ENCODE results near the gene MCM10. TPM values are rescaled to one million over a fixed set of nuclear protein-coding genes. Genes with fewer than 3 reads are reported as not detected.

MCM10 gene
- total and polyA plus RNA-seq, 9 of the 15 experiments (the other 6 are each of a cell fraction or from before 2014, with no cell fraction given): 10.4 to 68.1 (median 48.0) TPM

GRCh38 chr10:13256627-13257026 lies 95.3 kb downstream of the MCM10 start:
- ChIA-PET POLR2A (no interaction called here), CTCF (ENCODE audit: low intra/inter-chr PET ratio) (no interaction called here)
- Histone ChIP-seq H3K4me2 (ENCODE audit: insufficient read depth, low read length) (no peak overlapping the region), H4K20me1 (replicated peaks; ENCODE audit: control insufficient read depth, insufficient read depth, low read length) (no peaks in the 10 kb centered on the region), H3K4me1 (replicated peaks in 1 of 2; ENCODE audit: control insufficient read depth in 2 of 2, insufficient read depth in 2 of 2, low read length in 2 of 2) (peaks cover 0 to 2% of the 10 kb centered on the region in 2 experiments; a peak in 2 of 5 replicates), H2AFZ (ENCODE audit: low read depth, low read length) (no peak overlapping the region), H3K79me2 (ENCODE audit: control insufficient read depth, insufficient read depth, low read length) (no peaks in the 10 kb centered on the region), H3K27ac (ENCODE audit: extremely low read depth, low read depth, low read length) (no peak overlapping the region), H3K9me3 (replicated peaks; ENCODE audit: control insufficient read depth, insufficient read depth, low read depth, low read length) (no peaks in the 10 kb centered on the region), H3K4me3 (no peak overlapping the region), H3K36me3 (ENCODE audit: control insufficient read depth, insufficient read depth, low read length) (no peaks in the 10 kb centered on the region), H3K27me3 (ENCODE audit: control insufficient read depth in 2 of 2, insufficient read depth in 2 of 2, low read length in 2 of 2) (no peaks in the 10 kb centered on the region), H3K9me1 (ENCODE audit: control insufficient read depth, insufficient read depth, low read length) (no peaks in the 10 kb centered on the region), H3K9ac (ENCODE audit: insufficient read depth in 1 of 2, low read depth in 2 of 2, low read length in 2 of 2) (no peak overlapping the region)
- no TSS peak for BruUV-seq (replicated peaks)
- ATAC-seq: no peak
- no peak for FAIRE-seq
- in situ Hi-C loops (cut with MboI): no loop called here
- no peak for DNase-seq (ENCODE audit: extremely low read depth in 1 of 4, low spot score in 3 of 4)
- intact Hi-C loops (cut with micrococcal nuclease): no loop called here
- whole genome bisulfite sequencing (ENCODE audit: insufficient coverage, low coverage, missing lambda C conversion rate): 32% methylated on average over 2 of the region's 2 CpGs
- TF ChIP-seq ARNT (IDR thresholded peaks at IDR 0.05): no peak
- no peak for TF ChIP-seq GATAD2A (IDR thresholded peaks at IDR 0.05)
- no peak for TF ChIP-seq MTA2 (IDR thresholded peaks at IDR 0.05; ENCODE audit: low read depth)
- TF ChIP-seq MYNN (IDR thresholded peaks at IDR 0.05): no peak
- TF ChIP-seq MYNN (CRISPR knock-in tag; IDR thresholded peaks at IDR 0.05): no peak
- TF ChIP-seq TARDBP (IDR thresholded peaks at IDR 0.05): no peak
- no peak for TF ChIP-seq NELFE (IDR thresholded peaks at IDR 0.05; ENCODE audit: insufficient read depth, insufficient read length)
- no peak for TF ChIP-seq NR2C1 (IDR thresholded peaks at IDR 0.05)
- no peak for TF ChIP-seq NR2C1 (tag; IDR thresholded peaks at IDR 0.05)
- no peak for TF ChIP-seq ZBTB17 (CRISPR knock-in tag; IDR thresholded peaks at IDR 0.05)
- no peak for TF ChIP-seq HINFP (tag; conservative IDR thresholded peaks at IDR 0.05; ENCODE audit: low read depth)
- no peak for TF ChIP-seq RAD51 (IDR thresholded peaks at IDR 0.05; ENCODE audit: borderline replicate concordance, low read depth)
- TF ChIP-seq SP2 (IDR thresholded peaks at IDR 0.05; ENCODE audit: extremely low read depth, low read depth, low read length, poor library complexity, severe bottlenecking): no peak
- TF ChIP-seq ZNF398 (CRISPR knock-in tag; IDR thresholded peaks at IDR 0.05): no peak
- no peak for TF ChIP-seq SAP30 (IDR thresholded peaks at IDR 0.05; ENCODE audit: borderline replicate concordance, insufficient read depth, low read depth, low read length, poor library complexity, severe bottlenecking)
- no peak for TF ChIP-seq HIVEP1 (CRISPR knock-in tag; IDR thresholded peaks at IDR 0.05)
- no peak for TF ChIP-seq ZNF778 (CRISPR knock-in tag; IDR thresholded peaks at IDR 0.05)
- TF ChIP-seq SAFB (IDR thresholded peaks at IDR 0.05; ENCODE audit: borderline replicate concordance, low read depth, low read length): no peak
- TF ChIP-seq SMAD3 (CRISPR knock-in tag; conservative IDR thresholded peaks at IDR 0.05): no peak
- no peak for TF ChIP-seq ZFP91 (CRISPR knock-in tag; IDR thresholded peaks at IDR 0.05)
- TF ChIP-seq NFATC3 (IDR thresholded peaks at IDR 0.05): no peak

Data from K562 (cell line).